Liver (tissue), 9 donors: ENCODE results near the gene KLHL24. TPM values are rescaled to one million over a fixed set of nuclear protein-coding genes. Genes with fewer than 3 reads are reported as not detected.
"Not testable (repeated sequence)": the region's sequence is repeated elsewhere in the genome, so short reads cannot be mapped to it uniquely, and the experiment has no call there.

Experiments
- DNase-seq: peaks from one replicate; pipeline ENCODE4 v3.0.0-alpha.2; 2017; ENCODE audit warnings: low spot score
- H3K27ac ChIP-seq, 2 donors: one replicate each; pipeline ENCODE4 v1.7.0; 2013; ENCODE audit warnings: inconsistent platforms in 2 of 2, low read length in 2 of 2, control low read depth in 1 of 2, low read depth in 1 of 2, mild to moderate bottlenecking in 1 of 2
- H3K27me3 ChIP-seq, 4 donors: one replicate each; pipeline versions ENCODE4 v1.6.1 to v1.7.0; 2013; ENCODE audit warnings: low read length in 3 of 4, inconsistent platforms in 1 of 4, mild to moderate bottlenecking in 1 of 4, moderate library complexity in 1 of 4; ENCODE audit not compliant: control insufficient read depth in 4 of 4, insufficient read depth in 4 of 4
- H3K36me3 ChIP-seq, 4 donors: one replicate each; pipeline versions ENCODE4 v1.6.1 to v1.7.0; 2013; ENCODE audit warnings: low read length in 3 of 4, mild to moderate bottlenecking in 3 of 4, low read depth in 1 of 4, moderate library complexity in 1 of 4; ENCODE audit not compliant: control insufficient read depth in 4 of 4, insufficient read depth in 3 of 4
- H3K4me1 ChIP-seq, 4 donors: one replicate each; pipeline versions ENCODE4 v1.6.1 to v1.7.0; 2013; ENCODE audit warnings: low read length in 3 of 4, mild to moderate bottlenecking in 3 of 4, moderate library complexity in 1 of 4; ENCODE audit not compliant: control insufficient read depth in 4 of 4, insufficient read depth in 4 of 4
- H3K4me3 ChIP-seq, 3 donors: one replicate each; pipeline versions ENCODE4 v1.6.1 to v1.7.0; 2013; ENCODE audit warnings: low read length in 3 of 3, control low read depth in 1 of 3, low read depth in 1 of 3, mild to moderate bottlenecking in 1 of 3
- H3K9ac ChIP-seq, 2 donors: one replicate each; pipeline ENCODE4 v1.7.0; 2013; ENCODE audit warnings: low read length in 2 of 2, mild to moderate bottlenecking in 2 of 2, moderate library complexity in 2 of 2, control low read depth in 1 of 2, low read depth in 1 of 2
- H3K9me3 ChIP-seq, 4 donors: one replicate each; pipeline versions ENCODE4 v1.6.1 to v1.7.0; 2013; ENCODE audit warnings: low read length in 3 of 4; ENCODE audit not compliant: control insufficient read depth in 4 of 4
- ATF3 ChIP-seq: IDR thresholded peaks from 2 replicates; pipeline ENCODE4 v1.6.1; 2016; ENCODE audit warnings: antibody characterized with exemption
- CTCF ChIP-seq: fragments of 150-350 bp; IDR thresholded peaks from 2 replicates; pipeline ENCODE4 v1.5.1; 2017; ENCODE audit warnings: improper control_type of control experiment, low read depth, low read length; ENCODE audit not compliant: missing input control
- EGR1 ChIP-seq, 2 donors: IDR thresholded peaks; 2 replicates each; pipeline ENCODE4 v1.6.1; 2016 to 2018; ENCODE audit warnings: antibody characterized with exemption in 2 of 2, low read depth in 2 of 2
- FOXA2 ChIP-seq: IDR thresholded peaks from 2 replicates; pipeline ENCODE4 v1.6.1; 2016; ENCODE audit warnings: antibody characterized with exemption
- HNF4A ChIP-seq, 2 donors: conservative IDR thresholded peaks; 2 replicates each; pipeline ENCODE4 v1.6.1; 2016; ENCODE audit warnings: antibody characterized with exemption in 2 of 2, mild to moderate bottlenecking in 2 of 2
- JUND ChIP-seq, 2 donors: IDR thresholded peaks; 2 replicates each; pipeline ENCODE4 v1.6.1; 2016; ENCODE audit warnings: antibody characterized with exemption in 2 of 2
- MAX ChIP-seq: IDR thresholded peaks from 2 replicates; pipeline ENCODE4 v1.6.1; 2016; ENCODE audit warnings: antibody characterized with exemption
- NR2F2 ChIP-seq: IDR thresholded peaks from 2 replicates; pipeline ENCODE4 v1.6.1; 2016; ENCODE audit warnings: antibody characterized with exemption
- SP1 ChIP-seq: IDR thresholded peaks from 2 replicates; pipeline ENCODE4 v1.6.1; 2018; ENCODE audit warnings: antibody characterized with exemption, mild to moderate bottlenecking
- YY1 ChIP-seq: IDR thresholded peaks from 2 replicates; pipeline ENCODE4 v1.6.1; 2016; ENCODE audit warnings: antibody characterized with exemption, mild to moderate bottlenecking
- WGBS: extraction: QIAGEN DNeasy Blood & Tissue Kit; methylation state at CpG from one replicate; pipeline ENCODE4 v1.1.7; 2013; 5-methylcytosine and 5-hydroxymethylcytosine counted together
- polyA plus RNA-seq, 2 donors: library from polyadenylated mRNA; stranded (reverse) in 1 of 2; unstranded in 1 of 2; fragments of 200-250 nt in 1 of 2; fragments of >200 nt in 1 of 2; fragmentation: Nextera tagmentation in 1 of 2; extraction: Ambion mirVana in 1 of 2; gene quantifications; one replicate each; pipeline versions ENCODE4 v1.2.1 to v1.2.3, GENCODE V29; 2013 to 2015
- total RNA-seq, 2 donors: library from RNA; depleted of rRNA; stranded (reverse); fragments of >200 nt; gene quantifications; one replicate each; pipeline ENCODE4 v1.2.3, GENCODE V29; 2014
- donor health status: healthy.
- donor health status: healthy.
- donor health status: healthy.
- donor health status: healthy.
- donor health status: healthy.

KLHL24 gene
- total and polyA plus RNA-seq, 4 donors: 6.4 to 81.8 (median 18.4) TPM

- Histone ChIP-seq H3K27me3 (no peaks in the 10 kb centered on the region), H3K36me3 (no peaks in the 10 kb centered on the region), H3K4me1 (peaks cover 1 to 26% (median 12%) of the 10 kb centered on the region in 4 donors), H3K9me3 (no peaks in the 10 kb centered on the region), H3K9ac (no peak overlapping the region), H3K27ac (no peak overlapping the region), H3K4me3 (no peak overlapping the region)
- 67% methylated on average over 6 of the region's 6 CpGs for WGBS
- TF ChIP-seq SP1 (no peak), CTCF (no peak), MAX (no peak), FOXA2 (no peak), EGR1 (IDR thresholded peaks at IDR 0.05; ENCODE audit: low read depth in 2 of 2) (no peak), JUND (IDR thresholded peaks at IDR 0.05) (no peak)
- no peak for DNase-seq
Observed at GRCh38 chr3:183638101-183638852, 2.9 kb downstream of the KLHL24 start.

GRCh38 chr3:183640635-183641034 is 5.2 kb downstream of the KLHL24 start:
- not testable (repeated sequence) for H3K27ac ChIP-seq, H3K36me3 ChIP-seq, H3K9me3 ChIP-seq, H3K27me3 ChIP-seq, H3K4me3 ChIP-seq, DNase-seq, H3K9ac ChIP-seq
- peaks cover 1 to 22% (median 11%) of the 10 kb centered on the region in 4 donors for H3K4me1 ChIP-seq
- WGBS: 97% methylated on average over 11 of the region's 11 CpGs

GRCh38 chr3:183641882-183642281 is 6.5 kb downstream of the KLHL24 start:
- 93% methylated on average over 2 of the region's 2 CpGs for whole genome bisulfite sequencing
- H3K4me1 ChIP-seq: peaks cover 1 to 21% (median 11%) of the 10 kb centered on the region in 4 donors

More at GRCh38 chr3:183641882-183642281, 6.5 kb downstream of the KLHL24 start:
- TF ChIP-seq CTCF (no peak), HNF4A (conservative IDR thresholded peaks at IDR 0.05) (no peak), YY1 (no peak), ATF3 (no peak), NR2F2 (no peak), SP1 (no peak)
- Histone ChIP-seq H3K36me3 (peaks cover 0 to 13% (median 4%) of the 10 kb centered on the region in 4 donors), H3K27me3 (no peaks in the 10 kb centered on the region), H3K4me3 (no peak overlapping the region), H3K27ac (no peak overlapping the region), H3K9me3 (no peaks in the 10 kb centered on the region), H3K9ac (no peak overlapping the region)
- DNase-seq: no peak
